A549 (cell line): ENCODE measurements around the gene SLC16A7. TPM values are rescaled to one million over a fixed set of nuclear protein-coding genes. Genes with fewer than 3 reads are reported as not detected.

Experiments
- ATAC-seq, 2 experiments: fragments of 200-7000 bp in 1 of 2; fragments of >200 bp in 1 of 2; cut with Nextera tagmentation in 1 of 2; cut with Tn5 transposase in 1 of 2; 3 replicates each; pipeline versions ENCODE4 v1.8.0 to v1.9.1; 2018 to 2020; ENCODE audit warnings: mild to moderate bottlenecking in 1 of 2, moderate library complexity in 1 of 2
- CTCF ChIA-PET: fragments of 300-600 bp; sonication (Branson Sonifier 250); formaldehyde crosslinking; extraction: SDS; loops from one replicate; lab custom pipeline; 2021; ENCODE audit warnings: antibody characterized with exemption, inconsistent platforms; lab: Yijun Ruan, JAX
- POLR2A ChIA-PET: fragments of 350-600 bp; formaldehyde crosslinking; extraction: SDS; loops from one replicate; lab custom pipeline; 2021; ENCODE audit warnings: antibody characterized with exemption, inconsistent platforms; lab: Yijun Ruan, JAX
- DNase-seq, 2 experiments: peaks; one replicate each; pipeline versions ENCODE4 v3.0.0 to v3.0.0-alpha.2; 2011 to 2016; ENCODE audit warnings: low read depth in 1 of 2, low spot score in 1 of 2
- FAIRE-seq: peaks from 2 replicates; lab custom pipeline; 2011; peaks lifted over from hg19 to GRCh38; lab: Jason Lieb, UNC
- H3K27ac ChIP-seq, 2 experiments: fragments of >200 bp; sonication (Bioruptor Twin); formaldehyde crosslinking; 3 replicates each; pipeline ENCODE4 v1.5.1; 2016 to 2017
- H3K4me1 ChIP-seq: fragments of >200 bp; sonication (Bioruptor Twin); formaldehyde crosslinking; 3 replicates; pipeline ENCODE4 v1.6.1; 2016
- H3K4me2 ChIP-seq: fragments of >200 bp; sonication (Bioruptor Twin); formaldehyde crosslinking; 3 replicates; pipeline ENCODE4 v1.6.1; 2016
- H3K4me3 ChIP-seq: fragments of >200 bp; sonication (Bioruptor Twin); formaldehyde crosslinking; 3 replicates; pipeline ENCODE4 v1.5.1; 2016
- H3K9me3 ChIP-seq: fragments of >200 bp; sonication (Bioruptor Twin); formaldehyde crosslinking; 3 replicates; pipeline ENCODE4 v1.6.1; 2016
- CBX2 ChIP-seq: fragments of 200-600 bp; sonication (generic); IDR thresholded peaks from 2 replicates; pipeline ENCODE4 v1.6.1; 2016; ENCODE audit warnings: low read depth, mild to moderate bottlenecking, borderline replicate concordance
- CEBPB ChIP-seq, 2 experiments: fragments of >200 bp in 1 of 2; sonication (Bioruptor Twin) in 1 of 2; formaldehyde crosslinking in 1 of 2; IDR thresholded peaks; 2 replicates each; pipeline ENCODE4 v1.6.1; 2012 to 2016
- CHD2 ChIP-seq: fragments of 150-350 bp; IDR thresholded peaks from 2 replicates; pipeline ENCODE4 v1.6.1; 2014; ENCODE audit warnings: low read length; ENCODE audit not compliant: partially characterized antibody
- EHF ChIP-seq: fragments of 250-450 bp; sonication (Bioruptor Pico); IDR thresholded peaks from 2 replicates; pipeline ENCODE4 v1.5.0; 2020; ENCODE audit warnings: mild to moderate bottlenecking
- EHMT2 ChIP-seq: fragments of 200-600 bp; sonication (generic); IDR thresholded peaks from 2 replicates; pipeline ENCODE4 v1.6.1; 2016; ENCODE audit warnings: antibody characterized with exemption, low read depth, mild to moderate bottlenecking, moderate library complexity
- EP300 ChIP-seq, 2 experiments: fragments of >200 bp; sonication (Bioruptor Twin); formaldehyde crosslinking; IDR thresholded peaks; 2 replicates in 1 of 2; 3 replicates in 1 of 2; pipeline ENCODE4 v1.6.1; 2016 to 2017
- FOSL2 ChIP-seq, 2 experiments: fragments of 450-650 bp in 1 of 2; fragments of >200 bp in 1 of 2; sonication (Bioruptor Twin) in 1 of 2; formaldehyde crosslinking; IDR thresholded peaks; 2 replicates each; pipeline versions ENCODE4 v1.5.0 to v1.6.1; 2016 to 2020; ENCODE audit warnings: mild to moderate bottlenecking in 1 of 2, moderate library complexity in 1 of 2
- FOXS1 ChIP-seq: fragments of 250-450 bp; sonication (Bioruptor Pico); IDR thresholded peaks from 2 replicates; pipeline ENCODE4 v1.5.0; 2020; ENCODE audit warnings: mild to moderate bottlenecking, moderate library complexity
- HEYL ChIP-seq: fragments of 250-450 bp; sonication (Bioruptor Pico); IDR thresholded peaks from 2 replicates; pipeline ENCODE4 v1.8.0; 2021; ENCODE audit warnings: mild to moderate bottlenecking, moderate library complexity
- HOXA7 ChIP-seq: fragments of 250-450 bp; sonication (Bioruptor Pico); IDR thresholded peaks from 2 replicates; pipeline ENCODE4 v1.5.0; 2020; ENCODE audit warnings: mild to moderate bottlenecking, moderate library complexity
- JUN ChIP-seq, 2 experiments: fragments of >200 bp; sonication (Bioruptor Twin); formaldehyde crosslinking; IDR thresholded peaks; 2 replicates in 1 of 2; 3 replicates in 1 of 2; pipeline ENCODE4 v1.6.1; 2016 to 2017
- KDM1A ChIP-seq: fragments of 200-600 bp; sonication (generic); IDR thresholded peaks from 2 replicates; pipeline ENCODE4 v1.6.1; 2016; ENCODE audit warnings: low read depth, mild to moderate bottlenecking
- MAFK ChIP-seq: fragments of 450-650 bp; IDR thresholded peaks from 2 replicates; pipeline ENCODE4 v1.6.1; 2014; ENCODE audit not compliant: partially characterized antibody
- MAZ ChIP-seq: fragments of 150-350 bp; IDR thresholded peaks from 2 replicates; pipeline ENCODE4 v1.6.1; 2014; ENCODE audit warnings: antibody characterized with exemption, low read depth, low read length, borderline replicate concordance
- MYC ChIP-seq: IDR thresholded peaks from 2 replicates; pipeline ENCODE4 v1.6.1; 2012; ENCODE audit warnings: mild to moderate bottlenecking, inconsistent platforms, low read length, improper control_type of control experiment, borderline replicate concordance
- NFE2L2 ChIP-seq: fragments of 150-350 bp; conservative IDR thresholded peaks from 2 replicates; pipeline ENCODE4 v1.6.1; 2014; ENCODE audit warnings: low read length
- NPAS2 ChIP-seq: fragments of 250-450 bp; sonication (Bioruptor Pico); IDR thresholded peaks from 2 replicates; pipeline ENCODE4 v1.8.0; 2022; ENCODE audit warnings: mild to moderate bottlenecking, moderate library complexity, borderline replicate concordance
- PHF8 ChIP-seq: fragments of 200-600 bp; sonication (generic); IDR thresholded peaks from 2 replicates; pipeline ENCODE4 v1.6.1; 2016; ENCODE audit warnings: low read depth, mild to moderate bottlenecking, antibody characterized with exemption, moderate library complexity, borderline replicate concordance
- POLR2AphosphoS2 ChIP-seq: conservative IDR thresholded peaks from 2 replicates; pipeline ENCODE4 v1.6.1; 2012; ENCODE audit warnings: low read length, improper control_type of control experiment, inconsistent platforms
- RNF2 ChIP-seq: fragments of 200-600 bp; sonication (generic); IDR thresholded peaks from 2 replicates; pipeline ENCODE4 v1.6.1; 2016; ENCODE audit warnings: low read depth, mild to moderate bottlenecking, antibody characterized with exemption, moderate library complexity, borderline replicate concordance
- SMC3 ChIP-seq: fragments of >200 bp; sonication (Bioruptor Twin); formaldehyde crosslinking; IDR thresholded peaks from 3 replicates; pipeline ENCODE4 v1.6.1; 2018; ENCODE audit warnings: inconsistent platforms
- TFCP2L1 ChIP-seq: fragments of 250-450 bp; sonication (Bioruptor Pico); IDR thresholded peaks from 2 replicates; pipeline ENCODE4 v1.5.0; 2021; ENCODE audit warnings: mild to moderate bottlenecking
- TP53 ChIP-seq: fragments of 250-450 bp; sonication (Bioruptor Pico); IDR thresholded peaks from 2 replicates; pipeline ENCODE4 v1.5.0; 2021; ENCODE audit warnings: mild to moderate bottlenecking, moderate library complexity
- ZFP36 ChIP-seq: fragments of 450-650 bp; IDR thresholded peaks from 2 replicates; pipeline ENCODE4 v1.6.1; 2014; ENCODE audit warnings: borderline replicate concordance; ENCODE audit not compliant: partially characterized antibody
- ZNF302 ChIP-seq: fragments of 250-450 bp; sonication (Bioruptor Pico); IDR thresholded peaks from 2 replicates; pipeline ENCODE4 v1.9.0; 2021; ENCODE audit warnings: inconsistent platforms, mild to moderate bottlenecking, moderate library complexity
- WGBS: methylation state at CpG from one replicate; pipeline ENCODE4 v1.1.6; 2017; ENCODE audit errors: missing lambda C conversion rate; 5-methylcytosine and 5-hydroxymethylcytosine counted together
- polyA plus RNA-seq, 4 experiments: library from polyadenylated mRNA; depleted of rRNA in 3 of 4; stranded (reverse); fragments of >200 nt; fragmentation: RNase III in 1 of 4; extraction: RNeasy Plus Mini Kit Qiagen cat#74134 plus additional on column Dnase treatment in 1 of 4; gene quantifications; 2 replicates in 3 of 4; 3 replicates in 1 of 4; pipeline ENCODE4 v1.2.3, GENCODE V29; 2011 to 2017
- TF ChIP-seq, protein P1 (sequence below): IDR thresholded peaks from 2 replicates; pipeline ENCODE4 v1.6.1; 2012; ENCODE audit warnings: low read depth, borderline replicate concordance
- TF ChIP-seq, protein P2 (sequence below): IDR thresholded peaks from 2 replicates; pipeline ENCODE4 v1.6.1; 2012

Gene SLC16A7
- polyA plus RNA-seq, 2 of the 4 experiments (the other 2 are of a cell fraction): 0.14 to 0.23 TPM

DNA sequence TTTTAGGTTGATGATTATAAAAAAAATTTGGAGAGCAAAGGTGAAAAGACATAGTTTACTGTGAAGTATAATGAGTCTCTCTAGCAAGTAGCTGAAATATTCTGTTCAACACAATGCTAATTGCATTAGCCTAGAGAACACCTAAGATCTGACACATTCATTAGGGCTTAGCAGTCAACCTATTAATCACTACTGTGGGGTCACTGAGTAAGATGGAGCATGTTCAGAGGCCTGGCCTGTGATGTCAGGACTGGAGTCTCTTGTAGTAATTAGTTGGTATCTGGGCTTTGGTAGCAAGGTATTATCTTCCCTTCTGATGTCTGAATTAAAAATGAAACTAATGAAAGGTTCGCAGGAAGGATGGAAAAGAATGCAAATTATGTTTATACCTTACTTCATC, 112.7 kb downstream of the SLC16A7 start:
- ChIA-PET CTCF (no interaction called here), POLR2A (no interaction called here)
- 33% methylated on average over 1 of the region's 1 CpG for WGBS
- Histone ChIP-seq H3K4me3 (no peak overlapping the region), H3K4me2 (no peak overlapping the region), H3K27ac (no peak overlapping the region), H3K4me1 (no peaks in the 10 kb centered on the region), H3K9me3 (no peaks in the 10 kb centered on the region)
- FAIRE-seq (no peak), DNase-seq (no peak), ATAC-seq (no peak)
- TF ChIP-seq EHF (CRISPR knock-in tag): no peak
- TF ChIP-seq FOXS1 (CRISPR knock-in tag): no peak
- no peak for TF ChIP-seq JUN (IDR thresholded peaks at IDR 0.05)
- no peak for TF ChIP-seq CEBPB (IDR thresholded peaks at IDR 0.05)
- TF ChIP-seq RNF2: no peak
- TF ChIP-seq HEYL: no peak

DNA sequence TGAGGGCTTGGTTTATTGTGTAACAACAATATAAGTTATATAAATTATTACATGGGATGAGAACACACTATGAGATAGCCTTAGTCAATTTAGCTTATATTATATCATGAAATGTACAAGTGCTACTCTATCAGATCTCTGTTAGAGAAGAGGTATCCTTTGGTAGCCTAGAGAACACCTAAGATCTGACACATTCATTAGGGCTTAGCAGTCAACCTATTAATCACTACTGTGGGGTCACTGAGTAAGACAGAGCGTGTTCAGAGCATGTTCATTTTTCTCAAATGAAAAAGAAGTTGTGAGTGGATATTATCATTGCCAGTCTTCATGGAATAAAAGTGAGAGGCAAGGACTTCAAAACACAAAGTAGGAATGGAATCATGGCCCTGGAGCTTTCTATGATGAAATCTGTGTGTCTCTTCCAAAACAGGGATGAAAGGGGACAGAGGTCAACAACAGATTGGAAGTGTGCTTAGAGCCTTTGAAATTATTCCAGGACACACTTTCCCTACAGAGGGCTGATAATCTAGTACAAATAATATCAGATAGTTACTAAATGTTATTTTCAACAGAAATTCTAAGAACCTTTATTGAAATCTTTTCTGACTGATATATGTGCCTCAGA, 114.3 kb downstream of the SLC16A7 start:
- H3K9me3 ChIP-seq: 0 out of 3 replicates have a peak, but pooled peaks cover 3% of the 10 kb centered on the region
- H3K27ac ChIP-seq: no peak overlapping the region
- no peak for FAIRE-seq
- TF ChIP-seq, protein P1, sequence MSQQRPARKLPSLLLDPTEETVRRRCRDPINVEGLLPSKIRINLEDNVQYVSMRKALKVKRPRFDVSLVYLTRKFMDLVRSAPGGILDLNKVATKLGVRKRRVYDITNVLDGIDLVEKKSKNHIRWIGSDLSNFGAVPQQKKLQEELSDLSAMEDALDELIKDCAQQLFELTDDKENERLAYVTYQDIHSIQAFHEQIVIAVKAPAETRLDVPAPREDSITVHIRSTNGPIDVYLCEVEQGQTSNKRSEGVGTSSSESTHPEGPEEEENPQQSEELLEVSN: no peak
- TF ChIP-seq EP300 (IDR thresholded peaks at IDR 0.05) (no peak), EHF (CRISPR knock-in tag) (no peak), CBX2 (no peak), FOSL2 (IDR thresholded peaks at IDR 0.05) (no peak), FOSL2 (CRISPR knock-in tag; IDR thresholded peaks at IDR 0.05) (no peak), NFE2L2 (no peak), ZNF302 (CRISPR knock-in tag) (no peak), ZFP36 (no peak), NPAS2 (CRISPR knock-in tag) (no peak), KDM1A (no peak), JUN (IDR thresholded peaks at IDR 0.05) (no peak), PHF8 (no peak), EHMT2 (no peak), POLR2AphosphoS2 (no peak), TP53 (CRISPR knock-in tag) (no peak), TFCP2L1 (CRISPR knock-in tag) (no peak), MAZ (no peak), SMC3 (no peak)
- TF ChIP-seq, protein P2, sequence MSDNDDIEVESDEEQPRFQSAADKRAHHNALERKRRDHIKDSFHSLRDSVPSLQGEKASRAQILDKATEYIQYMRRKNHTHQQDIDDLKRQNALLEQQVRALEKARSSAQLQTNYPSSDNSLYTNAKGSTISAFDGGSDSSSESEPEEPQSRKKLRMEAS: no peak
- no peak for DNase-seq
- no peak for ATAC-seq
- H3K4me1 ChIP-seq: no peaks in the 10 kb centered on the region
- ChIA-PET CTCF (no interaction called here), POLR2A (no interaction called here)
- H3K4me3 ChIP-seq: no peak overlapping the region
- H3K4me2 ChIP-seq: no peak overlapping the region
- 44% methylated on average over 1 of the region's 1 CpG for WGBS

DNA sequence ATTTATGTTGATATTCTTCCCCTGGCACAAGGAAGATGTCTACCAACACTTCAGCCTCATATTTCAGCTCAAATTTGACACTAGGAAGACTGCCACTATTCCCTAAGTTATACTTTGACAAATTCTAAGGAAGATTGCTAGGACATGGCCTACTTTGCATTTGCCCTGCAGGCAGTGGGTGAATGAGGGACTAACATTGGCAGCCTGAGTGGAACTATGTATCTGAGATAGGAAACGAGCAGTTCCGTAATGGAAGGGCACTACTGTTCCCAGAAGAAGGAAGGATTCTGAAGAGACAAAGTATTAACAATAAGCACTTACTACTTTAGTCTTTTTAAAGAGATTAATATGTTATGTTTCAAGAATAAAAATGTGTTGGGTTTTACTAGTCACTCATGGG, 115.1 kb downstream of the SLC16A7 start:
- H3K4me3 ChIP-seq: no peak overlapping the region
- TF ChIP-seq MYC (no peak), HOXA7 (no peak), MAFK (no peak), CHD2 (no peak), RNF2 (no peak)
- TF ChIP-seq, all 56 proteins: peak for 0
- Histone ChIP-seq H3K4me2 (no peak overlapping the region), H3K9me3 (0 out of 3 replicates have a peak, but pooled peaks cover 3% of the 10 kb centered on the region), H3K4me1 (no peaks in the 10 kb centered on the region), H3K27ac (no peak overlapping the region)
- no peak for ATAC-seq
- ChIA-PET POLR2A (no interaction called here), CTCF (no interaction called here)
- 59% methylated on average over 2 of the region's 2 CpGs for WGBS
- no peak for FAIRE-seq
- no peak for DNase-seq
